Measurements from ENCODE around the gene VAMP5.
A peak's percentile ranks its signal among the peaks of the same experiment; 100 is the strongest.

The VAMP5 gene

GRCh38 chr2:85550486-85550885 is 33.7 kb upstream of the VAMP5 start:
- peaks cover 15% of the 10 kb centered on the region for H3K79me1 ChIP-seq (replicated peaks; ENCODE audit: low read length, poor library complexity, severe bottlenecking)
- H3K4me2 ChIP-seq (ENCODE audit: low read length, poor library complexity, severe bottlenecking), result no peak overlapping the region
- no peak overlapping the region for H4K8ac ChIP-seq (ENCODE audit: low read length)
- peak overlapping the region; percentile 74 for H3K27ac ChIP-seq (ENCODE audit: low read length, poor library complexity, severe bottlenecking)
- H2BK12ac ChIP-seq (ENCODE audit: low read length in 2 of 2), result no peak overlapping the region
- H2BK15ac ChIP-seq (ENCODE audit: low read depth, poor library complexity, severe bottlenecking), result no peak overlapping the region
- no peak overlapping the region for H3K18ac ChIP-seq (ENCODE audit: low read depth in 1 of 2, low read length in 2 of 2)
- peaks cover 8% of the 10 kb centered on the region for H3K4me1 ChIP-seq (ENCODE audit: control insufficient read depth, insufficient read depth, low read depth, low read length)
- H3K23ac ChIP-seq (ENCODE audit: low read length in 2 of 2), result no peak overlapping the region
- H3K27me3 ChIP-seq (ENCODE audit: control insufficient read depth in 1 of 2, insufficient read depth in 1 of 2, low read length in 2 of 2), result no peaks in the 10 kb centered on the region
- peaks cover 47 to 68% of the 10 kb centered on the region in 2 experiments for H3K36me3 ChIP-seq (ENCODE audit: control insufficient read depth in 1 of 2, insufficient read depth in 2 of 2, low read depth in 1 of 2, low read length in 2 of 2)
- no peaks in the 10 kb centered on the region for H3K9me3 ChIP-seq (ENCODE audit: control insufficient read depth, low read length)
- no peak overlapping the region for H2AK5ac ChIP-seq (ENCODE audit: low read length, severe bottlenecking)
- no peak overlapping the region for H2BK120ac ChIP-seq (ENCODE audit: low read depth, low read length)
- H2AFZ ChIP-seq (ENCODE audit: low read depth, low read length), result no peak overlapping the region
- no peak overlapping the region for H4K91ac ChIP-seq (ENCODE audit: low read length)
- WGBS, result 95% methylated on average over 10 of the region's 10 CpGs
- H3K14ac ChIP-seq (ENCODE audit: low read length in 2 of 2), result no peak overlapping the region
- no peak for DNase-seq
- H3K9ac ChIP-seq (ENCODE audit: low read length), result peak overlapping the region; percentile 64
- H2BK5ac ChIP-seq (ENCODE audit: low read depth, low read length, poor library complexity, severe bottlenecking), result no peak overlapping the region
- no peak overlapping the region for H3K4ac ChIP-seq (ENCODE audit: low read depth in 1 of 2, low read length in 2 of 2)
- no peak overlapping the region for H3K4me3 ChIP-seq (ENCODE audit: insufficient read depth in 1 of 2, low read depth in 1 of 2, low read length in 2 of 2)

DNA sequence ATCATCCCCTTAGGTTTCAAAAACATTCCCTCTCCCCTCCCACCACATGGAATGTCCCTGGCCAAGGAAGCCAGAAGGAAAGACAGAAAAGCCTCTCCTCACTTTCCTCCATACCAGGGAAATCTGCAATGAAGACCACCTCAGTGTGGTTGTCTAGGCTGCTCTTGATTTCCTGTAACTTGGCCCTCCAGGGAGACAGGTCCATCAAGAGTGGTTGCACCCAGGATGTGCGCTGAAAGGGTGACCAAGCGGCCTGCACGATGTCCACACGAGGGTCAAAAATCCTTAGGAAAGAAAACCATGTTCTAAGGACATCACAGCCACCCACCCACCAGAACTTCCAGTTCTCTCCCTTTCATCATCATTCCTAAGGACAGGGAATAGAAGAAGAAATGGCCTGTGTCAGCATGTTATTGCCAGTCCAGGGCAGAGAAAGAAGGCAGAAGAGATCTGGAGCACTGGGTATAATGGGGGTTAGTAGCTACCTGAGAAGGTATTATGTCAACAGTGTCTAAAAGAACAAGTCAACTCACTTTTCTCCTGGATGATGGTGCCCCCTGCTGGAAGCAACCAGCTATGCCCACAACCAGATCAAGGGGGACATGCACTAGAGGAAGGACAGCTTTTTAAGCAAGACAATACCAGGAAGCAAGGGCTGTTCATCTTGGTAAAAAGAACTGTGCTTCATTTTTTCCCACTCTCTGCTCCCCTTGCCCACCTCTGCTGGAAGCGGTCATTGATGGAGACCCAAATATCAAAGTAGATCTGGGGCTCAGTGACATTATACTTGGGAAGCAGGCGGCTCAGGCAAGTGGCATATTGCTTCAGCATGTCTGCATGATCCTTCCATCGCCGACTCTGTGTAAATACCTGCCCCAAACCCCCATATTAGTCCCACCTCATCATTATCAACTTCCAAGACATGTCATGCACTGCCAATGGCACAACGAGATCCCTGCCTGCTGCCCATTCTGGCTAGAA is 32.2 kb upstream of the VAMP5 start:
- Histone ChIP-seq H2AK5ac (ENCODE audit: low read length, severe bottlenecking) (peak overlapping the region; percentile 24), H2AFZ (ENCODE audit: low read depth, low read length) (no peak overlapping the region), H2BK15ac (ENCODE audit: low read depth, poor library complexity, severe bottlenecking) (no peak overlapping the region), H3K23ac (ENCODE audit: low read length in 2 of 2) (no peak overlapping the region), H2BK12ac (ENCODE audit: low read length in 2 of 2) (no peak overlapping the region), H4K8ac (ENCODE audit: low read length) (no peak overlapping the region), H3K14ac (ENCODE audit: low read length in 2 of 2) (no peak overlapping the region), H3K4me1 (ENCODE audit: control insufficient read depth, insufficient read depth, low read depth, low read length) (peaks cover 8% of the 10 kb centered on the region), H4K91ac (ENCODE audit: low read length) (no peak overlapping the region), H3K4me2 (ENCODE audit: low read length, poor library complexity, severe bottlenecking) (no peak overlapping the region), H3K79me1 (replicated peaks; ENCODE audit: low read length, poor library complexity, severe bottlenecking) (peaks cover 19% of the 10 kb centered on the region), H3K9me3 (ENCODE audit: control insufficient read depth, low read length) (no peaks in the 10 kb centered on the region), H3K27ac (ENCODE audit: low read length, poor library complexity, severe bottlenecking) (no peak overlapping the region), H3K9ac (ENCODE audit: low read length) (peak overlapping the region; percentile 64), H3K18ac (ENCODE audit: low read depth in 1 of 2, low read length in 2 of 2) (no peak overlapping the region), H2BK5ac (ENCODE audit: low read depth, low read length, poor library complexity, severe bottlenecking) (no peak overlapping the region), H3K27me3 (ENCODE audit: control insufficient read depth in 1 of 2, insufficient read depth in 1 of 2, low read length in 2 of 2) (no peaks in the 10 kb centered on the region), H3K4me3 (ENCODE audit: insufficient read depth in 1 of 2, low read depth in 1 of 2, low read length in 2 of 2) (no peak overlapping the region), H2BK120ac (ENCODE audit: low read depth, low read length) (no peak overlapping the region), H3K4ac (ENCODE audit: low read depth in 1 of 2, low read length in 2 of 2) (no peak overlapping the region), H3K36me3 (ENCODE audit: control insufficient read depth in 1 of 2, insufficient read depth in 2 of 2, low read depth in 1 of 2, low read length in 2 of 2) (peaks cover 43 to 74% of the 10 kb centered on the region in 2 experiments)
- DNase-seq, result peak; percentile 77
- WGBS, result 74% methylated on average over 7 of the region's 9 CpGs

GRCh38 chr2:85553184-85553583 is 31.0 kb upstream of the VAMP5 start:
- 84% methylated on average over 6 of the region's 6 CpGs for WGBS

DNA sequence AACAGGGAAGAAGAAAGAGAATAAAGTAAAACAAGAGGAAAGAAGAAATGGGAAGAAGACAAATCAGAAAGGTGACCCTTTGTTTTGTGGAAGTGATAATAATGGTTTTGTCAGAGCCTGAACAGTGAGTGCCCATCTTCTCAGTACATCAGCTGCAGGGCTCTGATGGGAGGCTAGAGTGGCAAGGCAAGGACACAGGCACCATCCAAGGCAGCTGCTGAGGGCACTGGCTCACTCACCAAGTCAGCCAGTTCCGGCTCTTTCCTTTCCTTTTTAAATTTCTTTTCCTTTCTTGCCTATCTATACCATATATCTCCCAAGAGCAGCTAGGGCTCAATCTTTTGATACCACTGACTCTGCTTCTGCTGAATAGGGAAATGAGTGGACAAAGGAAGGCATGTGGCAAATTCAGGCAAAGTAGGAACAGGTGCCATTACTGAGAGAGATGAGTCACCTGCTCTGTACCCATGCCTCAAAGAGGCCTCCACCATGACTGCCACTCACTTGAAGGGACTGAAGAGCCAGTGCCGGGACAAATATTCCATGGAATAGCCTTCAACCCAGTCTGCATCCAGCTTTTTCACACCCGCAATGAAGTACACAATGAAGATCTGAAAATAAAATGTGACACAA is 29.1 kb upstream of the VAMP5 start:
- H3K27ac ChIP-seq (ENCODE audit: low read length, poor library complexity, severe bottlenecking), result no peak overlapping the region
- no peak overlapping the region for H2AK5ac ChIP-seq (ENCODE audit: low read length, severe bottlenecking)
- no peak overlapping the region for H2BK120ac ChIP-seq (ENCODE audit: low read depth, low read length)
- 100% methylated on average over 1 of the region's 3 CpGs for WGBS
- H2AFZ ChIP-seq (ENCODE audit: low read depth, low read length), result no peak overlapping the region
- no peak overlapping the region for H4K8ac ChIP-seq (ENCODE audit: low read length)
- no peak overlapping the region for H2BK15ac ChIP-seq (ENCODE audit: low read depth, poor library complexity, severe bottlenecking)
- peaks cover 28% of the 10 kb centered on the region for H3K79me1 ChIP-seq (replicated peaks; ENCODE audit: low read length, poor library complexity, severe bottlenecking)
- no peak overlapping the region for H3K4me2 ChIP-seq (ENCODE audit: low read length, poor library complexity, severe bottlenecking)
- peaks cover 4% of the 10 kb centered on the region for H3K4me1 ChIP-seq (ENCODE audit: control insufficient read depth, insufficient read depth, low read depth, low read length)
- H3K9me3 ChIP-seq (ENCODE audit: control insufficient read depth, low read length), result no peaks in the 10 kb centered on the region
- peaks cover 47 to 83% of the 10 kb centered on the region in 2 experiments for H3K36me3 ChIP-seq (ENCODE audit: control insufficient read depth in 1 of 2, insufficient read depth in 2 of 2, low read depth in 1 of 2, low read length in 2 of 2)
- no peak overlapping the region for H2BK12ac ChIP-seq (ENCODE audit: low read length in 2 of 2)
- no peak overlapping the region for H3K4me3 ChIP-seq (ENCODE audit: insufficient read depth in 1 of 2, low read depth in 1 of 2, low read length in 2 of 2)
- H3K27me3 ChIP-seq (ENCODE audit: control insufficient read depth in 1 of 2, insufficient read depth in 1 of 2, low read length in 2 of 2), result no peaks in the 10 kb centered on the region
- DNase-seq, result no peak
- no peak overlapping the region for H3K4ac ChIP-seq (ENCODE audit: low read depth in 1 of 2, low read length in 2 of 2)
- no peak overlapping the region for H3K18ac ChIP-seq (ENCODE audit: low read depth in 1 of 2, low read length in 2 of 2)
- H3K14ac ChIP-seq (ENCODE audit: low read length in 2 of 2), result no peak overlapping the region
- H3K23ac ChIP-seq (ENCODE audit: low read length in 2 of 2), result no peak overlapping the region
- H4K91ac ChIP-seq (ENCODE audit: low read length), result no peak overlapping the region
- no peak overlapping the region for H2BK5ac ChIP-seq (ENCODE audit: low read depth, low read length, poor library complexity, severe bottlenecking)
- H3K9ac ChIP-seq (ENCODE audit: low read length), result no peak overlapping the region

More at GRCh38 chr2:85553184-85553583, 31.0 kb upstream of the VAMP5 start:
- H3K4ac ChIP-seq (ENCODE audit: low read depth in 1 of 2, low read length in 2 of 2), result no peak overlapping the region
- no peak overlapping the region for H2BK5ac ChIP-seq (ENCODE audit: low read depth, low read length, poor library complexity, severe bottlenecking)
- H3K79me1 ChIP-seq (replicated peaks; ENCODE audit: low read length, poor library complexity, severe bottlenecking), result peaks cover 20% of the 10 kb centered on the region
- no peaks in the 10 kb centered on the region for H3K27me3 ChIP-seq (ENCODE audit: control insufficient read depth in 1 of 2, insufficient read depth in 1 of 2, low read length in 2 of 2)
- H3K23ac ChIP-seq (ENCODE audit: low read length in 2 of 2), result no peak overlapping the region
- H2AK5ac ChIP-seq (ENCODE audit: low read length, severe bottlenecking), result no peak overlapping the region
- H3K18ac ChIP-seq (ENCODE audit: low read depth in 1 of 2, low read length in 2 of 2), result no peak overlapping the region
- no peak overlapping the region for H2BK12ac ChIP-seq (ENCODE audit: low read length in 2 of 2)
- H3K4me2 ChIP-seq (ENCODE audit: low read length, poor library complexity, severe bottlenecking), result no peak overlapping the region
- no peaks in the 10 kb centered on the region for H3K9me3 ChIP-seq (ENCODE audit: control insufficient read depth, low read length)
- DNase-seq, result no peak
- H3K14ac ChIP-seq (ENCODE audit: low read length in 2 of 2), result no peak overlapping the region
- H2AFZ ChIP-seq (ENCODE audit: low read depth, low read length), result no peak overlapping the region
- H3K9ac ChIP-seq (ENCODE audit: low read length), result no peak overlapping the region
- H3K36me3 ChIP-seq (ENCODE audit: control insufficient read depth in 1 of 2, insufficient read depth in 2 of 2, low read depth in 1 of 2, low read length in 2 of 2), result peaks cover 40 to 81% of the 10 kb centered on the region in 2 experiments
- no peak overlapping the region for H3K4me3 ChIP-seq (ENCODE audit: insufficient read depth in 1 of 2, low read depth in 1 of 2, low read length in 2 of 2)
- H2BK120ac ChIP-seq (ENCODE audit: low read depth, low read length), result no peak overlapping the region
- no peak overlapping the region for H2BK15ac ChIP-seq (ENCODE audit: low read depth, poor library complexity, severe bottlenecking)
- H3K4me1 ChIP-seq (ENCODE audit: control insufficient read depth, insufficient read depth, low read depth, low read length), result peaks cover 8% of the 10 kb centered on the region
- no peak overlapping the region for H3K27ac ChIP-seq (ENCODE audit: low read length, poor library complexity, severe bottlenecking)
- H4K8ac ChIP-seq (ENCODE audit: low read length), result no peak overlapping the region
- no peak overlapping the region for H4K91ac ChIP-seq (ENCODE audit: low read length)
